Activated B cell treated with CpG ODN at 0.5 μM for 24 hours (primary cell): ENCODE data around the gene ACD. TPM values are rescaled to one million over a fixed set of nuclear protein-coding genes. Genes with fewer than 3 reads are reported as not detected.

Source experiments
- ATAC-seq: fragments of 200-7000 bp; cut with Tn5 transposase; one replicate; pipeline ENCODE4 v1.10.0; 2021; ENCODE audit warnings: low read depth, mild to moderate bottlenecking, moderate library complexity
- CTCF ChIA-PET: fragments of 350-600 bp; sonication (Branson Sonifier 250); formaldehyde crosslinking; loops from one replicate; lab custom pipeline; 2021; ENCODE audit warnings: antibody characterized with exemption; lab: Charles Lee
- POLR2A ChIA-PET: fragments of 350-600 bp; sonication (Branson Sonifier 250); formaldehyde crosslinking; loops from one replicate; lab custom pipeline; 2021; ENCODE audit warnings: antibody characterized with exemption; lab: Charles Lee
- DNase-seq: peaks from one replicate; pipeline ENCODE4 v3.0.0; 2022
- H3K27ac Mint-ChIP-seq: one replicate; pipeline ENCODE4 v1.8.0; 2020; ENCODE audit warnings: mixed read lengths
- H3K27me3 Mint-ChIP-seq: one replicate; pipeline ENCODE4 v1.8.0; 2021; ENCODE audit warnings: mixed read lengths
- H3K36me3 Mint-ChIP-seq: one replicate; pipeline ENCODE4 v1.8.0; 2021; ENCODE audit warnings: low read depth, mixed read lengths
- H3K4me1 Mint-ChIP-seq: one replicate; pipeline ENCODE4 v1.8.0; 2021; ENCODE audit warnings: mixed read lengths
- H3K4me3 Mint-ChIP-seq: one replicate; pipeline ENCODE4 v1.8.0; 2020; ENCODE audit warnings: mild to moderate bottlenecking, mixed read lengths
- H3K9me3 Mint-ChIP-seq: one replicate; pipeline ENCODE4 v1.8.0; 2020; ENCODE audit warnings: mixed read lengths
- CTCF ChIP-seq: fragments of 200-600 bp; IDR thresholded peaks from one replicate; pipeline ENCODE4 v1.8.0; 2022; ENCODE audit warnings: antibody characterized with exemption, mild to moderate bottlenecking
- intact Hi-C: fragments of 100-400 bp; cut with micrococcal nuclease; formaldehyde crosslinking; loops from one replicate; pipeline ENCODE4 v1.15.1; 2024
- total RNA-seq: library from RNA; stranded (reverse); gene quantifications from 2 replicates; pipeline ENCODE4 v1.2.3, GENCODE V29; 2022

Gene ACD
- total RNA-seq, 1 donor from 2014 or later, result 38.2 TPM

- peak; percentile 80 for ATAC-seq
- POLR2A ChIA-PET, result interaction anchor here (0.6 to 3.6 kb wide), 27 partner anchors 10 to 413 kb away, joined by 3 to 32 read pairs (median 5); partner anchors contain the start of genes ATP6V0D1, CARMIL2, CTCF and FHOD1
Observed at GRCh38 chr16:67660564-67661028, 536 bp upstream of the ACD start, which contains the start of gene PARD6A. TSS of gene PARD6A (plus strand) at chr16:67660960. CDS start at chr16:67661039, 79 bp downstream.

GRCh38 chr16:67658849-67659674, 998 bp downstream of the ACD start:
- intact Hi-C loops, result no loop called here
- no peak for ATAC-seq
- CTCF ChIA-PET, result interaction anchor here (1.3 to 2.3 kb wide), 3 partner anchors 14 to 137 kb away, joined by 3 to 8 read pairs (median 8); partner anchors contain the start of gene CARMIL2
- H3K9me3 Mint-ChIP-seq, result no peaks in the 10 kb centered on the region
- POLR2A ChIA-PET, result interaction anchor here (0.8 to 3.6 kb wide), 9 partner anchors 8 to 175 kb away, joined by 3 to 32 read pairs (median 8); partner anchors contain the start of genes CARMIL2, GFOD2, RANBP10 and TSNAXIP1
- no peak for DNase-seq
- peak overlapping the region; percentile 94 for H3K4me3 Mint-ChIP-seq
- H3K27me3 Mint-ChIP-seq, result no peaks in the 10 kb centered on the region
- TF ChIP-seq CTCF, result no peak
- H3K27ac Mint-ChIP-seq, result peak overlapping the region; percentile 74
- peaks cover 24% of the 10 kb centered on the region for H3K4me1 Mint-ChIP-seq
- peaks cover 42% of the 10 kb centered on the region for H3K36me3 Mint-ChIP-seq

More at GRCh38 chr16:67660564-67661028, 536 bp upstream of the ACD start, which contains the start of gene PARD6A:
- H3K4me3 Mint-ChIP-seq, result peak within 1 kb of the TSS; percentile 94
- TF ChIP-seq CTCF, result no peak
- H3K36me3 Mint-ChIP-seq, result peaks cover 28% of the 10 kb centered on the region
- no peaks in the 10 kb centered on the region for H3K9me3 Mint-ChIP-seq
- CTCF ChIA-PET, result interaction anchor here (1.0 to 2.3 kb wide), 7 partner anchors 9 to 179 kb away, joined by 3 to 8 read pairs (median 4); partner anchors contain the start of genes ATP6V0D1 and CARMIL2
- peaks cover 28% of the 10 kb centered on the region for H3K4me1 Mint-ChIP-seq
- no peaks in the 10 kb centered on the region for H3K27me3 Mint-ChIP-seq
- peak; percentile 87 for DNase-seq
- H3K27ac Mint-ChIP-seq, result peak within 1 kb of the TSS; percentile 94
- intact Hi-C loops, result loop anchor here (1.0 to 10.0 kb wide), 11 partner anchors 15 to 574 kb away; partner anchors contain the start of genes ATP6V0D1, B3GNT9, CARMIL2 and CENPT

- ATAC-seq (no peak), DNase-seq (no peak)
- CTCF ChIA-PET, result interaction anchor here (1.3 to 2.3 kb wide), 3 partner anchors 14 to 136 kb away, joined by 3 to 8 read pairs (median 8); partner anchors contain the start of gene CARMIL2
- Mint-ChIP-seq H3K4me1 (peaks cover 24% of the 10 kb centered on the region), H3K27me3 (no peaks in the 10 kb centered on the region), H3K4me3 (no peak overlapping the region), H3K9me3 (no peaks in the 10 kb centered on the region), H3K27ac (no peak overlapping the region), H3K36me3 (peaks cover 45% of the 10 kb centered on the region)
- POLR2A ChIA-PET, result interaction anchor here (0.5 to 3.6 kb wide), 7 partner anchors 7 to 120 kb away, joined by 3 to 32 read pairs (median 3); partner anchors contain the start of gene CARMIL2
- intact Hi-C loops, result no loop called here
- no peak for TF ChIP-seq CTCF
Observed at GRCh38 chr16:67657751-67658518, 2.1 kb downstream of the ACD start.

- peaks cover 47% of the 10 kb centered on the region for H3K36me3 Mint-ChIP-seq
- H3K9me3 Mint-ChIP-seq, result no peaks in the 10 kb centered on the region
- no peak overlapping the region for H3K27ac Mint-ChIP-seq
- ATAC-seq (no peak), DNase-seq (no peak)
- ChIA-PET CTCF (no interaction called here), POLR2A (interaction anchor here (0.5 to 1.0 kb wide), 4 partner anchors 21 to 465 kb away, joined by 3 to 5 read pairs (median 4); no protein-coding TSS in a partner anchor)
- no peak overlapping the region for H3K4me3 Mint-ChIP-seq
- H3K4me1 Mint-ChIP-seq, result peaks cover 26% of the 10 kb centered on the region
- TF ChIP-seq CTCF, result no peak
- H3K27me3 Mint-ChIP-seq, result no peaks in the 10 kb centered on the region
- intact Hi-C loops, result no loop called here
Observed at GRCh38 chr16:67657017-67657608, 2.9 kb downstream of the ACD start.
